ENCODE results near the gene DNAJC16.

Gene DNAJC16

GRCh38 chr1:15624133-15624714 lies 97.6 kb downstream of the DNAJC16 start:
- DNase-seq: no peak

- no peak for DNase-seq
These were observed 98.6 kb downstream of the DNAJC16 start for GRCh38 chr1:15625056-15625917.
